Fibroblast of the aortic adventitia (primary cell): ENCODE results near the gene BLMH. TPM values are rescaled to one million over a fixed set of nuclear protein-coding genes. Genes with fewer than 3 reads are reported as not detected.

Experiments used
- DNase-seq: peaks from one replicate; pipeline ENCODE4 v3.0.0-alpha.2; 2010; ENCODE audit warnings: low read depth
- H3K4me3 ChIP-seq: 2 replicates; pipeline ENCODE4 v1.5.1; 2011; ENCODE audit warnings: low read depth, mild to moderate bottlenecking, control low read depth, low read length, moderate library complexity
- total RNA-seq: library from RNA; depleted of rRNA; stranded (reverse); fragments of >200 nt; gene quantifications from 2 replicates; pipeline ENCODE4 v1.2.3, GENCODE V29; 2012; ENCODE audit warnings: low replicate concordance
- TF ChIP-seq, protein P1 (sequence below): IDR thresholded peaks from 2 replicates; pipeline ENCODE4 v1.5.1; 2011; ENCODE audit warnings: mild to moderate bottlenecking, low read length, control low read depth, inconsistent platforms; ENCODE audit not compliant: insufficient read depth

BLMH gene
- total RNA-seq, 1 donor, result 30.5 TPM

DNA sequence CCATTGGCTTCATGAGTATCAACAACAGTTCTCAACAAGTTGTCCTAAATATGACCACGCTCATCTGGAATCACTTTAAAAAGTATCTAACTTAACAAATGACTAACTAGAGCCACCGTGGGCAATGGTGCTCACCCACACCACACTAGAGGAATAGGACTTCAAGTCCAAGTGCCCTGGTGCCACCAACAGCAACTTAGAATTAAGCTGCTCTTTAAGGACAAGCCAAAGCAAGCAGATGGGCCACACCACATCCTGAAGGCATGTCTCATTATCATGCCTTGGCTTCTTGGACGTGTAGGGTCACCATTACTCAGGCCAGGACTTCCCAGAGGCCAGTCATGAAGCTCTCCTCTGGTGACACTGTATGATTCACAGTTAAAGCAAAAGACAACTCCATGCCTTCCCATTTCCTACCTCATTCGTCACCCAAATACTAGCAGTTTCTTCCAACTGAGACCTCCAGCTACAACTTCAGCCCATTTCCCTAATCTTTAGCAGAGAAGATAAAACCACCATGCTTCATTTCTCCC, 46.8 kb downstream of the BLMH start:
- DNase-seq, result peak; percentile 53
- H3K4me3 ChIP-seq, result no peak overlapping the region
- TF ChIP-seq, protein P1, sequence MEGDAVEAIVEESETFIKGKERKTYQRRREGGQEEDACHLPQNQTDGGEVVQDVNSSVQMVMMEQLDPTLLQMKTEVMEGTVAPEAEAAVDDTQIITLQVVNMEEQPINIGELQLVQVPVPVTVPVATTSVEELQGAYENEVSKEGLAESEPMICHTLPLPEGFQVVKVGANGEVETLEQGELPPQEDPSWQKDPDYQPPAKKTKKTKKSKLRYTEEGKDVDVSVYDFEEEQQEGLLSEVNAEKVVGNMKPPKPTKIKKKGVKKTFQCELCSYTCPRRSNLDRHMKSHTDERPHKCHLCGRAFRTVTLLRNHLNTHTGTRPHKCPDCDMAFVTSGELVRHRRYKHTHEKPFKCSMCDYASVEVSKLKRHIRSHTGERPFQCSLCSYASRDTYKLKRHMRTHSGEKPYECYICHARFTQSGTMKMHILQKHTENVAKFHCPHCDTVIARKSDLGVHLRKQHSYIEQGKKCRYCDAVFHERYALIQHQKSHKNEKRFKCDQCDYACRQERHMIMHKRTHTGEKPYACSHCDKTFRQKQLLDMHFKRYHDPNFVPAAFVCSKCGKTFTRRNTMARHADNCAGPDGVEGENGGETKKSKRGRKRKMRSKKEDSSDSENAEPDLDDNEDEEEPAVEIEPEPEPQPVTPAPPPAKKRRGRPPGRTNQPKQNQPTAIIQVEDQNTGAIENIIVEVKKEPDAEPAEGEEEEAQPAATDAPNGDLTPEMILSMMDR, result no peak

- TF ChIP-seq, protein P1, result no peak
- no peak for DNase-seq
- no peak overlapping the region for H3K4me3 ChIP-seq
Observed at GRCh38 chr17:30243568-30243967, 48.2 kb downstream of the BLMH start.

- no peak overlapping the region for H3K4me3 ChIP-seq
- TF ChIP-seq, protein P1, result no peak
- DNase-seq, result no peak
Observed at GRCh38 chr17:30243002-30243401, 48.7 kb downstream of the BLMH start.

DNA sequence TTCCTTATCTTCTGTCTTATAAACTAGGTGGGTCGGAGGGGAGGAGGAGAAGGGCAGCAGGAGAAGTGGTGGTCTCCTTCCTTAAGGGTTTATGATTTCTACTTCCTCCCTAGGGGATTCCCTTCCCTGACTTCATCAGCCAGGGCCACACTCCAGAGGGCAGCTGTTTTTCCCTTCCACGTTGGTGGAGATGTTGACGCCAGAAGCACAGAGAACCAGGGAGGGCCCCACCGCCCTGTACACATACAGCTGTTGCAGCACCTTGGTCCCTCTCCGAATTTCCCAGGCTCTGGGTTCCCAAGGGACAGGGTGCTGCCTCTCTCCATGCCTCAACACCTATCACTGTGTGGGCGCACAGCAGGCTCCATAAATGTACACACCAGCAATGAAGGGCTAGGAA, 50.7 kb downstream of the BLMH start:
- no peak for DNase-seq
- H3K4me3 ChIP-seq, result no peak overlapping the region
- TF ChIP-seq, protein P1, result no peak

DNA sequence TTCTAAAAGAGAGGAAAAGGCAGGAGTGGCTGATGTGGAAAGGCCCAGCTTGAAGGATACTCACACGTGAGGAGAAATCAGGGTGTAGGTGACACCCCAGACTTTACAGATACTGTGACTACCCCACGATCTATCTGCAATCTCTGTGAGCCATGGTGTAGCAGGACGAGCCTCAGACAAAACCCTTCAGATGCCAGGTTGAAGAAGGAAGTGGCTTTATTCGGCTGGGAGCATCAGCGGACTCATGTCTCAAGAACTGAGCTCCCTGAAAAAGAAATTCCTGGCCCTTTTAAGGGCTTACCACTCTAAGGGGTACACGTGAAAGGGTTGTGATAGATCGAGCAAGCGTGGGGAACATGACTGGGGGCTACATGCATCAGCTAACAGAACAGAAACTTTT, 51.6 kb downstream of the BLMH start:
- TF ChIP-seq, protein P1, result no peak

GRCh38 chr17:30239089-30239462, 52.7 kb downstream of the BLMH start:
- TF ChIP-seq, protein P1, result no peak
- DNase-seq, result no peak
- H3K4me3 ChIP-seq, result no peak overlapping the region

More for the DNA sequence above, 51.6 kb downstream of the BLMH start:
- DNase-seq, result no peak
- no peak overlapping the region for H3K4me3 ChIP-seq
